DND-41 (cell line): ENCODE results near the gene DLEU7.

Source experiments
- ATAC-seq: fragments of 200-7000 bp; cut with Tn5 transposase; 3 replicates; pipeline ENCODE4 v1.9.1; 2021; ENCODE audit warnings: low read depth; ENCODE audit not compliant: insufficient read depth
- DNase-seq: peaks from one replicate; pipeline ENCODE4 v3.0.0-alpha.2; 2020
- H2AFZ ChIP-seq: 2 replicates; pipeline ENCODE4 v1.6.0; 2012; ENCODE audit warnings: low read depth, low read length
- H3K27ac ChIP-seq: 2 replicates; pipeline ENCODE4 v1.5.1; 2012; ENCODE audit warnings: low read length, inconsistent platforms
- H3K27me3 ChIP-seq: fragments of 200-600 bp; sonication (generic); 2 replicates; pipeline ENCODE4 v1.6.0; 2012; ENCODE audit warnings: low read length, mild to moderate bottlenecking, inconsistent platforms; ENCODE audit not compliant: insufficient read depth, poor library complexity
- H3K36me3 ChIP-seq: 2 replicates; pipeline ENCODE4 v1.5.1; 2012; ENCODE audit warnings: low read length, inconsistent platforms; ENCODE audit not compliant: insufficient read depth
- H3K4me1 ChIP-seq: 2 replicates; pipeline ENCODE4 v1.5.1; 2012; ENCODE audit warnings: mild to moderate bottlenecking, low read length; ENCODE audit not compliant: insufficient read depth
- H3K4me2 ChIP-seq: 2 replicates; pipeline ENCODE4 v1.6.0; 2012; ENCODE audit warnings: mild to moderate bottlenecking, moderate library complexity, low read length, inconsistent platforms; ENCODE audit not compliant: insufficient read depth
- H3K4me3 ChIP-seq, 2 experiments: fragments of 200-600 bp in 1 of 2; shearing (Covaris generic) in 1 of 2; 2 replicates each; pipeline ENCODE4 v1.5.1; 2012 to 2016; ENCODE audit warnings: inconsistent platforms in 2 of 2, low read length in 2 of 2, mild to moderate bottlenecking in 2 of 2, low read depth in 1 of 2, moderate library complexity in 1 of 2
- H3K79me2 ChIP-seq: 2 replicates; pipeline ENCODE4 v1.6.0; 2012; ENCODE audit warnings: low read length, inconsistent platforms; ENCODE audit not compliant: insufficient read depth
- H3K9ac ChIP-seq: 2 replicates; pipeline ENCODE4 v1.6.0; 2012; ENCODE audit warnings: low read depth, mild to moderate bottlenecking, inconsistent platforms, low read length, moderate library complexity
- H3K9me3 ChIP-seq: 2 replicates; pipeline ENCODE4 v1.5.1; 2012; ENCODE audit warnings: low read length, moderate library complexity, mild to moderate bottlenecking, inconsistent platforms; ENCODE audit not compliant: insufficient read depth, severe bottlenecking
- H4K20me1 ChIP-seq: 2 replicates; pipeline ENCODE4 v1.6.0; 2012; ENCODE audit warnings: low read length; ENCODE audit not compliant: insufficient read depth
- EZH2 ChIP-seq: IDR thresholded peaks from 3 replicates; pipeline ENCODE4 v1.6.1; 2012; ENCODE audit warnings: borderline replicate concordance, low read depth, mild to moderate bottlenecking, moderate library complexity, low read length, inconsistent platforms; ENCODE audit not compliant: severe bottlenecking
- TF ChIP-seq, protein P1 (sequence below): IDR thresholded peaks from 2 replicates; pipeline ENCODE4 v1.5.1; 2012; ENCODE audit warnings: borderline replicate concordance, low read length, moderate library complexity, mild to moderate bottlenecking; ENCODE audit not compliant: poor library complexity, severe bottlenecking; ENCODE audit errors: extremely low read depth

The DLEU7 gene

DNA sequence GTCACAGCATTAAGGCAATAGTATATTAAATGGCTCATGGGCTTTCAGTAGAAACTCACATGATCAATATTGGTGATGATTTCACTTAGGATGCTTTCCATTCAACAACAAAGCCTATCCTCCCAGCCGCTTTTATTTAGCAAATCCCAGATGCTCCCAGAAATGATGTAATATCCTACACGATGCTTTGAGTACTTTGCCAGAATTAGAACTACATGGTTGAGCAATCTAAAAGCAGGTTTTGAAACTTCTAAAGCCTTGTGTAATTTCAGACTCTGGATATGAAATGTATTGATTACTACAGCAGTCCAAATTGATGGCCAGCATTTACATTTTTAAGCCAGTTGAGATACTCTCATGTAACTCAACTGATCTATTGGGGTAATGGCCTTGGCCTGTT is 13.6 kb downstream of the DLEU7 start:
- H3K27ac ChIP-seq = no peak overlapping the region
- DNase-seq (no peak), ATAC-seq (no peak)
- H4K20me1 ChIP-seq = peaks cover 2% of the 10 kb centered on the region; the same call in 1 of the 2 replicates
- TF ChIP-seq, protein P1, sequence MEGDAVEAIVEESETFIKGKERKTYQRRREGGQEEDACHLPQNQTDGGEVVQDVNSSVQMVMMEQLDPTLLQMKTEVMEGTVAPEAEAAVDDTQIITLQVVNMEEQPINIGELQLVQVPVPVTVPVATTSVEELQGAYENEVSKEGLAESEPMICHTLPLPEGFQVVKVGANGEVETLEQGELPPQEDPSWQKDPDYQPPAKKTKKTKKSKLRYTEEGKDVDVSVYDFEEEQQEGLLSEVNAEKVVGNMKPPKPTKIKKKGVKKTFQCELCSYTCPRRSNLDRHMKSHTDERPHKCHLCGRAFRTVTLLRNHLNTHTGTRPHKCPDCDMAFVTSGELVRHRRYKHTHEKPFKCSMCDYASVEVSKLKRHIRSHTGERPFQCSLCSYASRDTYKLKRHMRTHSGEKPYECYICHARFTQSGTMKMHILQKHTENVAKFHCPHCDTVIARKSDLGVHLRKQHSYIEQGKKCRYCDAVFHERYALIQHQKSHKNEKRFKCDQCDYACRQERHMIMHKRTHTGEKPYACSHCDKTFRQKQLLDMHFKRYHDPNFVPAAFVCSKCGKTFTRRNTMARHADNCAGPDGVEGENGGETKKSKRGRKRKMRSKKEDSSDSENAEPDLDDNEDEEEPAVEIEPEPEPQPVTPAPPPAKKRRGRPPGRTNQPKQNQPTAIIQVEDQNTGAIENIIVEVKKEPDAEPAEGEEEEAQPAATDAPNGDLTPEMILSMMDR = no peak
- no peak for TF ChIP-seq EZH2
- H3K4me2 ChIP-seq = no peak overlapping the region
- no peak overlapping the region for H3K9ac ChIP-seq
- H3K4me1 ChIP-seq = 0 out of 2 replicates have a peak, but pooled peaks cover 2% of the 10 kb centered on the region
- H3K79me2 ChIP-seq = peaks cover 81% of the 10 kb centered on the region
- H3K27me3 ChIP-seq = no peaks in the 10 kb centered on the region
- H3K36me3 ChIP-seq = peaks cover 8% of the 10 kb centered on the region
- no peak overlapping the region for H3K4me3 ChIP-seq
- H2AFZ ChIP-seq = no peak overlapping the region
- no peaks in the 10 kb centered on the region for H3K9me3 ChIP-seq

DNA sequence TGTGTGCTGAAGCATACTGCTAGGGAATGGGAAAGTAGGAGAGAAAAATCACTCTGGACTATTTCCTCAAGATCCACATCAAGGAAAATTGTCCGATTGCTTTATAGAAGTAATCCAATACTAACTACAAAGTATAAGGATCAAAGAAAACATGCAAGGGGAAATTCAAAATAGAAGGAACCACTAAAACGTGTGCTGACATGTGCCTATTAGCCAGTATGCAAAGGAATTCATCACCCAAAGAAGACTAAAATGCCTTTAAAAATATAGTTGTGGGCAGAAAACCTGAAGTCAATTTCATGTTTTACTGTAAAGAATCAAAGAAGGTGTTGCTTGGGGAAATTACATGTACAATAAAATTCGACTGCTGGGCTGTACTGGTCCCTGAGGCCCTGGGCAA is 14.3 kb downstream of the DLEU7 start:
- Histone ChIP-seq H3K27ac (no peak overlapping the region), H3K79me2 (peaks cover 81% of the 10 kb centered on the region), H3K36me3 (peaks cover 8% of the 10 kb centered on the region), H4K20me1 (peaks cover 2% of the 10 kb centered on the region; the same call in 1 of the 2 replicates), H2AFZ (no peak overlapping the region), H3K27me3 (no peaks in the 10 kb centered on the region), H3K4me3 (no peak overlapping the region), H3K4me1 (0 out of 2 replicates have a peak, but pooled peaks cover 2% of the 10 kb centered on the region), H3K4me2 (no peak overlapping the region), H3K9me3 (no peaks in the 10 kb centered on the region), H3K9ac (no peak overlapping the region)
- ATAC-seq (no peak), DNase-seq (no peak)
- no peak for TF ChIP-seq EZH2
- TF ChIP-seq, protein P1 = no peak

DNA sequence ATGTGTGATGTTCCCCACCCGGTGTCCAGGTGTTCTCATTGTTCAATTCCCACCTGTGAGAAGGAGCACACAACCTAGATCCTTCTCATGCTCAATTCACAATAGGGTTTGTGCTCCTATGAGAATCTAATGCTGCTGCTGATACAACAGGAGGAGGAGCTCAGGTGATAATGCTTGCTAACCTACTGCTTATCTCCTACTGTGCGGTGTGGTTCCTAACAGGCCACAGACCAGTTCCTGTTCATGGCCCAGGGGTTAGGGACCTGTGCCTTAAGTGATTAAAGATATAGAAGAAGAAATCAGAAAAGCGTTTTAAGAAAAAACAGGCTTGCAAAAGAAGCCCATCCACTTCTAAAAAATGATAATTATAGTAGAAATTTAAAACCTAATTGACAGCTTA is 17.5 kb downstream of the DLEU7 start:
- peaks cover 2% of the 10 kb centered on the region; the same call in 1 of the 2 replicates for H4K20me1 ChIP-seq
- no peak overlapping the region for H3K4me2 ChIP-seq
- no peak for TF ChIP-seq EZH2
- TF ChIP-seq, protein P1 = no peak
- DNase-seq (no peak), ATAC-seq (no peak)
- peak overlapping the region; percentile 32; the same call in 1 of the 2 replicates for H3K27ac ChIP-seq
- peaks cover 85% of the 10 kb centered on the region for H3K79me2 ChIP-seq
- H3K27me3 ChIP-seq = no peaks in the 10 kb centered on the region
- no peak overlapping the region for H2AFZ ChIP-seq
- H3K9me3 ChIP-seq = no peaks in the 10 kb centered on the region
- H3K4me3 ChIP-seq = no peak overlapping the region
- 0 out of 2 replicates have a peak, but pooled peaks cover 2% of the 10 kb centered on the region for H3K4me1 ChIP-seq
- no peak overlapping the region for H3K9ac ChIP-seq
- peaks cover 21% of the 10 kb centered on the region for H3K36me3 ChIP-seq

DNA sequence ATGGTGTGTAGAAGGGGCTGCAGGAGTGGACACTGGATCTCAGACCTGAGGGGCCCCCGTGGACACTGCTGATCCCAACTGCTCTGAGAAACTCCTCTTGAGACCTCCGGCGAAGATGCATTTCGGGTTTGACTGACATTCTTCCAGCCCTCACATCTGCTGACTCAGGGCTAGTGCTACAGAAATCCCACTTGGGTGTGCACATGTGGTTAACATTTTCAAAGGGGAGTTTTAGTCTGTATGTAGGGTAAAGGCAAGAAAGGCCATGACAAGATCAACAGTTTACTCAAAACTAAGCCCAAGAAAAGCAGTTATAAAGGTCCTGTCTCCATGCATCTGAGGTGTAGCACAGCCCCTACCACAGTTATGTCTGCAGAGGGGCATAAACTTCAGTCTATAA is 31.2 kb downstream of the DLEU7 start:
- TF ChIP-seq EZH2 = no peak
- TF ChIP-seq, protein P1 = no peak

More for the DNA sequence above, 31.2 kb downstream of the DLEU7 start:
- H3K4me3 ChIP-seq = no peak overlapping the region
- no peaks in the 10 kb centered on the region for H3K27me3 ChIP-seq
- DNase-seq (peak; percentile 47), ATAC-seq (peak; percentile 84)
- H2AFZ ChIP-seq = no peak overlapping the region
- no peak overlapping the region for H3K9ac ChIP-seq
- no peaks in the 10 kb centered on the region for H4K20me1 ChIP-seq
- H3K4me2 ChIP-seq = no peak overlapping the region
- H3K27ac ChIP-seq = peak overlapping the region; percentile 52
- H3K9me3 ChIP-seq = no peaks in the 10 kb centered on the region
- H3K79me2 ChIP-seq = peaks cover 3% of the 10 kb centered on the region
- H3K36me3 ChIP-seq = peaks cover 5% of the 10 kb centered on the region; the same call in 1 of the 2 replicates
- H3K4me1 ChIP-seq = peaks cover 26% of the 10 kb centered on the region
